PC-9 (cell line): ENCODE results near the gene MB. TPM values are rescaled to one million over a fixed set of nuclear protein-coding genes. Genes with fewer than 3 reads are reported as not detected.
A peak's percentile ranks its signal among the peaks of the same experiment; 100 is the strongest.

Experiments
- BruUV-seq: library from RNA; stranded (reverse); fragments of 400-500 nt; replicated peaks from 2 replicates; lab custom pipeline; 2021; lab: Mats Ljungman, UMichigan
- CTCF ChIA-PET: fragments of 300-600 bp; sonication (Branson Sonifier 250); formaldehyde crosslinking; loops from one replicate; lab custom pipeline; 2022; ENCODE audit warnings: antibody characterized with exemption; lab: Charles Lee
- POLR2A ChIA-PET: fragments of 300-600 bp; sonication (Branson Sonifier 250); formaldehyde crosslinking; loops from one replicate; lab custom pipeline; 2022; ENCODE audit warnings: antibody characterized with exemption; ENCODE audit not compliant: unreplicated experiment; lab: Charles Lee
- DNase-seq, 2 experiments: peaks; one replicate each; pipeline versions ENCODE4 v3.0.0 to v3.0.0-alpha.2; 2015 to 2022; ENCODE audit warnings: mixed read lengths in 1 of 2
- H2AFZ ChIP-seq: fragments of 200-600 bp; sonication (generic); 2 replicates; pipeline ENCODE4 v1.8.1; 2017; ENCODE audit warnings: antibody characterized with exemption
- H3F3A ChIP-seq: fragments of 200-600 bp; sonication (generic); 2 replicates; pipeline ENCODE4 v1.8.1; 2017; ENCODE audit warnings: antibody characterized with exemption, mild to moderate bottlenecking, low read depth; ENCODE audit not compliant: insufficient read depth
- H3K27ac ChIP-seq: fragments of 200-600 bp; sonication (generic); 2 replicates; pipeline ENCODE4 v1.6.1; 2016; ENCODE audit warnings: mixed run types
- H3K27me3 ChIP-seq: fragments of 200-600 bp; sonication (generic); 2 replicates; pipeline ENCODE4 v1.6.1; 2016; ENCODE audit warnings: low read depth, mixed run types; ENCODE audit not compliant: insufficient read depth
- H3K36me3 ChIP-seq: fragments of 200-600 bp; sonication (generic); 2 replicates; pipeline ENCODE4 v1.6.1; 2016; ENCODE audit warnings: low read depth, mixed run types
- H3K4me1 ChIP-seq: fragments of 200-600 bp; sonication (generic); replicated peaks from 2 replicates; pipeline ENCODE4 v1.6.1; 2016; ENCODE audit warnings: mixed run types; ENCODE audit not compliant: insufficient read depth
- H3K4me2 ChIP-seq: fragments of 200-600 bp; sonication (generic); 2 replicates; pipeline ENCODE4 v1.6.1; 2017; ENCODE audit warnings: mixed run types
- H3K4me3 ChIP-seq: fragments of 200-600 bp; sonication (generic); 2 replicates; pipeline ENCODE4 v1.6.1; 2016; ENCODE audit warnings: mixed run types
- H3K79me2 ChIP-seq: fragments of 200-600 bp; sonication (generic); 2 replicates; pipeline ENCODE4 v1.6.1; 2017; ENCODE audit warnings: low read depth, mixed run types
- H3K9me2 ChIP-seq: fragments of 200-600 bp; sonication (generic); 2 replicates; pipeline ENCODE4 v1.8.1; 2017; ENCODE audit warnings: mild to moderate bottlenecking; ENCODE audit not compliant: insufficient read depth
- H3K9me3 ChIP-seq: fragments of 200-600 bp; sonication (generic); 2 replicates; pipeline ENCODE4 v1.8.1; 2016; ENCODE audit warnings: low read depth; ENCODE audit not compliant: insufficient read depth
- H4K20me1 ChIP-seq: fragments of 200-600 bp; sonication (generic); 2 replicates; pipeline ENCODE4 v1.8.1; 2017; ENCODE audit not compliant: insufficient read depth
- EZH2 ChIP-seq: fragments of 200-600 bp; sonication (generic); IDR thresholded peaks from 2 replicates; pipeline ENCODE4 v1.8.0; 2017; ENCODE audit warnings: antibody characterized with exemption, low read depth
- intact Hi-C: fragments of 100-400 bp; cut with micrococcal nuclease; formaldehyde crosslinking; loops from one replicate; pipeline ENCODE4 v1.10.0; 2022; ENCODE audit not compliant: unreplicated experiment
- total RNA-seq: library from RNA; stranded (reverse); gene quantifications from 2 replicates; pipeline ENCODE4 v1.2.3, GENCODE V29; 2021
- TF ChIP-seq, protein P1 (sequence below): fragments of 200-600 bp; sonication (generic); conservative IDR thresholded peaks from 2 replicates; pipeline ENCODE4 v1.6.1; 2017; ENCODE audit warnings: mixed run types, antibody characterized with exemption, mild to moderate bottlenecking, moderate library complexity

The MB gene
- total RNA-seq, 1 experiment from 2014 or later, result 5.0 TPM

DNA sequence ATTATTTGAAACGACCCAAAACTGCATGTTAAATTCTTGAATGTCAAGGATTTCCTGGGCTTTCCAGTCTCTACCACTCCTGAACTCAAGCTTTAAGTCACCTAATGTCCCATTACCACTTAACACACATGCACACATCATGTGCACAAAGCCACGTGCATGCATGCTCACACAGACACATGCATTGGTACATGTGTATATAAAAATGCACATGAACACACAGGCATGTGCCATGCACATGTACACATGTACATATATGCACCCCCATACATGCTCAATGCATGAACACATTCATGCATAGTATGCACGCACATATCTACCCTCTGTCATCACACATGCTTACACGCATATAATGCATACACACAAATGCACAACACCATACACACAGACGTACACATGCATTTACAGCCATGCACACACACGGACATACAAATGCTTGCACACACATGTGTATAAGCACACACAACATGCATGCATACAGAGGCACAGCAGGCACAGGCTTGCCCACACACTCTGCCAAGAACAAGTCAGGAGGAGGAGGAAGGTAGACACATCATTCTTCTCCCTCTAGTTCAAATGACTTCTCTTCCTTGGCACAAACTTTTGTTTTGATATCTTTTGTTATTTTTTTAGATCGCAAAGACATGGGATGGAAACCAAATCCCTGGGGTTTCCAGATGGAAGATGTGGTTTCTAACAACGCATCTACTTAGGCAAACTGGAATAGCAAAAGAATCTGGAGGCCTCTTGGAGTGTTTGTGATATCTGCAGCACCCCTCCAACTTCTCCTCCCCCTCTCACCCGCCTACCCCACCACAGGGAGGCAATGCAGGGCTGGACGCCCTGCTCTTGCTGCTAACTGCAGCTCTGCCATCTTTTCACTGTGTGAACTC lies 51.9 kb downstream of the MB start:
- Histone ChIP-seq H3K9me3 (no peaks in the 10 kb centered on the region), H3K27me3 (no peaks in the 10 kb centered on the region), H3K9me2 (no peaks in the 10 kb centered on the region), H3K4me3 (no peak overlapping the region), H3K79me2 (no peaks in the 10 kb centered on the region), H3K27ac (no peak overlapping the region), H2AFZ (no peak overlapping the region), H3K4me1 (peaks cover 29% of the 10 kb centered on the region), H4K20me1 (peaks cover 16% of the 10 kb centered on the region; the same call in 1 of the 2 replicates), H3K36me3 (no peaks in the 10 kb centered on the region), H3F3A (peaks cover 68% of the 10 kb centered on the region; the same call in 1 of the 2 replicates), H3K4me2 (no peak overlapping the region)
- no peak for DNase-seq
- BruUV-seq, result no TSS peak
- CTCF ChIA-PET, result no interaction called here
- POLR2A ChIA-PET, result no interaction called here
- intact Hi-C loops, result loop anchor here (10.0 kb wide), 1 partner anchor 70 kb away; no protein-coding TSS in a partner anchor
- TF ChIP-seq, protein P1, sequence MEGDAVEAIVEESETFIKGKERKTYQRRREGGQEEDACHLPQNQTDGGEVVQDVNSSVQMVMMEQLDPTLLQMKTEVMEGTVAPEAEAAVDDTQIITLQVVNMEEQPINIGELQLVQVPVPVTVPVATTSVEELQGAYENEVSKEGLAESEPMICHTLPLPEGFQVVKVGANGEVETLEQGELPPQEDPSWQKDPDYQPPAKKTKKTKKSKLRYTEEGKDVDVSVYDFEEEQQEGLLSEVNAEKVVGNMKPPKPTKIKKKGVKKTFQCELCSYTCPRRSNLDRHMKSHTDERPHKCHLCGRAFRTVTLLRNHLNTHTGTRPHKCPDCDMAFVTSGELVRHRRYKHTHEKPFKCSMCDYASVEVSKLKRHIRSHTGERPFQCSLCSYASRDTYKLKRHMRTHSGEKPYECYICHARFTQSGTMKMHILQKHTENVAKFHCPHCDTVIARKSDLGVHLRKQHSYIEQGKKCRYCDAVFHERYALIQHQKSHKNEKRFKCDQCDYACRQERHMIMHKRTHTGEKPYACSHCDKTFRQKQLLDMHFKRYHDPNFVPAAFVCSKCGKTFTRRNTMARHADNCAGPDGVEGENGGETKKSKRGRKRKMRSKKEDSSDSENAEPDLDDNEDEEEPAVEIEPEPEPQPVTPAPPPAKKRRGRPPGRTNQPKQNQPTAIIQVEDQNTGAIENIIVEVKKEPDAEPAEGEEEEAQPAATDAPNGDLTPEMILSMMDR, result no peak
- TF ChIP-seq EZH2, result no peak

DNA sequence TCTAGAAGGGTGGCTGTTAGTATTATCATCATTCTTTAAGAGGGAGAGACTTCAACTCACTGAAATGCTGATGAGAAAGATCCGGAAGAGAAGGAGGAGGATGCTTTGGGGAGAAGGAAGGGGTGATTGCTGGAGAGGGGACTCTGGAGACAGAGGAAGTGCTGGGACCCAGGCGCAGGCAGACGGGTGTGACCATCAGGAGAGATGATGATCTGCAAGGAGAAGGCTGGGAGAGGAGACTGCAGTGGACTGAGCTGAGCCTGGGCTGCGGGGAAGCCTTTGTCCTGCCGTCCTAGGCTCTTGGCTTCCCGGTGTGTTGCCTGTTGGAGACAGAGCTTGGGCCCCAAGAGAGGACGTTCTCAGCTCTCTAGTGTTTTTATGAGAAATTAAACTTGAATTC lies 53.9 kb downstream of the MB start:
- Histone ChIP-seq H3K4me3 (no peak overlapping the region), H3K4me1 (peaks cover 14% of the 10 kb centered on the region), H3K4me2 (no peak overlapping the region), H3K27me3 (no peaks in the 10 kb centered on the region), H3F3A (peaks cover 57% of the 10 kb centered on the region; the same call in 1 of the 2 replicates), H3K36me3 (no peaks in the 10 kb centered on the region), H3K27ac (no peak overlapping the region), H3K9me3 (no peaks in the 10 kb centered on the region; the same call in 1 of the 2 replicates), H3K9me2 (no peaks in the 10 kb centered on the region), H4K20me1 (no peaks in the 10 kb centered on the region), H3K79me2 (no peaks in the 10 kb centered on the region), H2AFZ (no peak overlapping the region)
- no TSS peak for BruUV-seq
- TF ChIP-seq, protein P1, result no peak
- no peak for TF ChIP-seq EZH2
- ChIA-PET CTCF (no interaction called here), POLR2A (no interaction called here)
- intact Hi-C loops, result loop anchor here (10.0 kb wide), 1 partner anchor 68 kb away; no protein-coding TSS in a partner anchor
- no peak for DNase-seq

DNA sequence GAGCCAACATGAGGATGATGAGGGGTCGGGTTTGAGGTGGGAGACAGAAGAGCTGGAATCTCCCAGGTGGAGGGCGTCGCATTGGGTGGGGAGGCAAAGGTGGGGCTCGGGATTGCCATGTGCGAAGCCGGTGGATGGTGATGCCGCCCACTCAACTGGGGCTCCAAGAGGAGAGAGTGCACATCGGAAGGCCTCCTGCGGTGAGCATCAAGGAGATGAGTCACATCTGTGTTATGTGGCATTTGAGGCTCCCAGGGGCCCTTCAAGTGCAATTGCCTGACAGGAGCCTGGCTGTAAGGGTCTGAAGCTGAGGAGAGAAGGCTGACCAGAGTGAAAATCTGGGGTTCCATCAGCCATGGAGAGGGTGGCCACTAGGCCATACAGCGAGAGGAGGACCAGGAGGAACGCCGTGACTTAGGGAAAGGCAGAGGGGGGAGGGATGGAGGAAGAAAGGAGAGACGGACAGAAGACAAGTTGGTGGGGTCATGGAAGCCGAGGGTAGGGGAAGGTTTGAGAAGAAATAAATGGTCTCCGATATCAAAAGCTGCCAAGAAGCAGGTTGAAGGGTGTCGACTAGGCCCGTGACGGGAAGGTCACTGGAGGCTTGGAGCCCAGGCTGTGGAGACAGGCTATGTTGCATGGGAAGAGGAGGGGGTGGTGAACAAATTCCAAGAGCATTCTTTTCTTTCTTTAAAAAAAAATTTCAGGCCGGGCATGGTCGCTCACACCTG lies 55.2 kb downstream of the MB start:
- no peaks in the 10 kb centered on the region for H3K79me2 ChIP-seq
- ChIA-PET CTCF (no interaction called here), POLR2A (no interaction called here)
- no peaks in the 10 kb centered on the region for H4K20me1 ChIP-seq
- peaks cover 59% of the 10 kb centered on the region; the same call in 1 of the 2 replicates for H3F3A ChIP-seq
- H3K9me3 ChIP-seq, result no peaks in the 10 kb centered on the region; the same call in 1 of the 2 replicates
- H3K27me3 ChIP-seq, result no peaks in the 10 kb centered on the region
- intact Hi-C loops, result loop anchor here (10.0 kb wide), 1 partner anchor 67 kb away; no protein-coding TSS in a partner anchor
- no peaks in the 10 kb centered on the region for H3K9me2 ChIP-seq
- H3K27ac ChIP-seq, result no peak overlapping the region
- peak overlapping the region; percentile 18; the same call in 1 of the 2 replicates for H3K4me2 ChIP-seq
- H2AFZ ChIP-seq, result no peak overlapping the region
- H3K4me1 ChIP-seq, result peaks cover 14% of the 10 kb centered on the region
- no peaks in the 10 kb centered on the region for H3K36me3 ChIP-seq
- peak; percentile 55 to 67 for DNase-seq
- no peak overlapping the region for H3K4me3 ChIP-seq
- TF ChIP-seq EZH2, result no peak
- TF ChIP-seq, protein P1, result no peak
- BruUV-seq, result no TSS peak
